Mucosa of descending colon (tissue), 3 donors: Measurements from ENCODE around the gene AKAP17A. TPM values are rescaled to one million over a fixed set of nuclear protein-coding genes. Genes with fewer than 3 reads are reported as not detected.

Experiments used
- ATAC-seq: fragments of 200-7000 bp; cut with Tn5 transposase; one replicate; pipeline ENCODE4 v1.9.1; 2020; ENCODE audit warnings: mild to moderate bottlenecking, moderate library complexity
- DNase-seq, 3 donors: peaks; one replicate each; pipeline ENCODE4 v3.0.0-alpha.2; 2020
- H3K36me3 ChIP-seq: fragments of 200-600 bp; one replicate; pipeline ENCODE4 v1.8.0; 2021; ENCODE audit warnings: low read depth, mild to moderate bottlenecking
- H3K4me1 ChIP-seq: fragments of 200-600 bp; one replicate; pipeline ENCODE4 v1.8.0; 2021; ENCODE audit warnings: low read depth, mild to moderate bottlenecking
- H3K4me3 ChIP-seq: fragments of 200-600 bp; one replicate; pipeline ENCODE4 v1.8.0; 2021; ENCODE audit warnings: mild to moderate bottlenecking
- H3K9me3 ChIP-seq: fragments of 200-600 bp; one replicate; pipeline ENCODE4 v1.8.0; 2021; ENCODE audit warnings: mild to moderate bottlenecking
- intact Hi-C, 2 donors: fragments of 100-400 bp; cut with DNase I in 1 of 2; cut with micrococcal nuclease in 1 of 2; formaldehyde crosslinking; loops; one replicate each; pipeline versions ENCODE4 v1.11.0 to v1.11.1; 2022; cut with DNase I, micrococcal nuclease
- total RNA-seq, 3 donors: library from RNA; stranded (reverse); fragmentation: NEBNext Ultra II Directional in 2 of 3; extraction: Animal tissue kit (Norgen Biotek cat#: 25700) in 2 of 3; gene quantifications; one replicate each; pipeline versions ENCODE4 v1.2.1 to v1.2.4, GENCODE V29; 2021 to 2023
- TF ChIP-seq, protein P1 (sequence below): fragments of 200-600 bp; IDR thresholded peaks from one replicate; pipeline ENCODE4 v1.8.0; 2022; ENCODE audit warnings: antibody characterized with exemption, mild to moderate bottlenecking
- donor health status: DM: no; HTN: no; CAD: no; lungs with moderate emphysema.
- donor health status: DM: no; HTN: no; CAD: no.
- donor health status: DM: no; HTN: yes; CAD: no.

Gene AKAP17A
- total RNA-seq, 3 donors from 2014 or later = 40.8 to 46.2 (median 42.3) TPM

DNA sequence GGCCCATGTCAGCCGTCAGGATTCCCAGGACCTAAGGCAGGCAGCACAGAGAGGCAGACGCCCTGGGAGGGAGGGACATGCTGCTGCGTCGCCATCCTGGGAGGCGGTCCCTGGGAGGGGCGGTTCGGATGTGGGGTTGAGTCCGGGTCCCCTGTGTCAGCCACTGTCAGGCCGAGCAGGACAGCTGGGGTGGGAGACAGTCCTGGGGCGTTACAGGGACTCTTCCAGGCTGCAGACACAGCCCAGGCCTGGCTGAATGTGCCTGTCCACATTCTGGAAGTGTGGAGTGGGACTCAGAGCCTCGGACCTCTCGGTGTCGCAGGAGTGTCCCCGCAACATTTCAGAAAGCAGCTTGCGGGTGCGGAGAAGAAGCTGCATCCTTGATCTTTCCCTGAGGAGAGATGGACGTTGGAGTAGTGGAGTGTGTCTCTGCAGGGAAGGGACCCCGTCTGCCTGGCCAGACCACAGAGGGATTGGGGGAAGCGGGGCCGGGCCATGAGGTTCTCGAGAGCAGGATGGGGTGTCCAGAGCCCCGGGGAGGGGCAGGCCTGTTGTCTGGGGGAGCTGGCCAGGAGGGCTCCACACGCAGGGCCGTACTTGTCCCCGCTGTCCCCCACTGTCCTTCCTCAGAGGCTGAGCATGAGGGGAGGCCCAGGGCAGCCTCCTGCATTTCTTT, 6.1 kb downstream of the AKAP17A start:
- Histone ChIP-seq H3K36me3 (peaks cover 34% of the 10 kb centered on the region), H3K4me1 (peaks cover 7% of the 10 kb centered on the region), H3K9me3 (no peaks in the 10 kb centered on the region), H3K4me3 (no peak overlapping the region)
- peak in 1 of 3 donors; percentile 44 for DNase-seq
- ATAC-seq = peak; percentile 5
- TF ChIP-seq, protein P1, sequence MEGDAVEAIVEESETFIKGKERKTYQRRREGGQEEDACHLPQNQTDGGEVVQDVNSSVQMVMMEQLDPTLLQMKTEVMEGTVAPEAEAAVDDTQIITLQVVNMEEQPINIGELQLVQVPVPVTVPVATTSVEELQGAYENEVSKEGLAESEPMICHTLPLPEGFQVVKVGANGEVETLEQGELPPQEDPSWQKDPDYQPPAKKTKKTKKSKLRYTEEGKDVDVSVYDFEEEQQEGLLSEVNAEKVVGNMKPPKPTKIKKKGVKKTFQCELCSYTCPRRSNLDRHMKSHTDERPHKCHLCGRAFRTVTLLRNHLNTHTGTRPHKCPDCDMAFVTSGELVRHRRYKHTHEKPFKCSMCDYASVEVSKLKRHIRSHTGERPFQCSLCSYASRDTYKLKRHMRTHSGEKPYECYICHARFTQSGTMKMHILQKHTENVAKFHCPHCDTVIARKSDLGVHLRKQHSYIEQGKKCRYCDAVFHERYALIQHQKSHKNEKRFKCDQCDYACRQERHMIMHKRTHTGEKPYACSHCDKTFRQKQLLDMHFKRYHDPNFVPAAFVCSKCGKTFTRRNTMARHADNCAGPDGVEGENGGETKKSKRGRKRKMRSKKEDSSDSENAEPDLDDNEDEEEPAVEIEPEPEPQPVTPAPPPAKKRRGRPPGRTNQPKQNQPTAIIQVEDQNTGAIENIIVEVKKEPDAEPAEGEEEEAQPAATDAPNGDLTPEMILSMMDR = no peak
- intact Hi-C loops = no loop called here

DNA sequence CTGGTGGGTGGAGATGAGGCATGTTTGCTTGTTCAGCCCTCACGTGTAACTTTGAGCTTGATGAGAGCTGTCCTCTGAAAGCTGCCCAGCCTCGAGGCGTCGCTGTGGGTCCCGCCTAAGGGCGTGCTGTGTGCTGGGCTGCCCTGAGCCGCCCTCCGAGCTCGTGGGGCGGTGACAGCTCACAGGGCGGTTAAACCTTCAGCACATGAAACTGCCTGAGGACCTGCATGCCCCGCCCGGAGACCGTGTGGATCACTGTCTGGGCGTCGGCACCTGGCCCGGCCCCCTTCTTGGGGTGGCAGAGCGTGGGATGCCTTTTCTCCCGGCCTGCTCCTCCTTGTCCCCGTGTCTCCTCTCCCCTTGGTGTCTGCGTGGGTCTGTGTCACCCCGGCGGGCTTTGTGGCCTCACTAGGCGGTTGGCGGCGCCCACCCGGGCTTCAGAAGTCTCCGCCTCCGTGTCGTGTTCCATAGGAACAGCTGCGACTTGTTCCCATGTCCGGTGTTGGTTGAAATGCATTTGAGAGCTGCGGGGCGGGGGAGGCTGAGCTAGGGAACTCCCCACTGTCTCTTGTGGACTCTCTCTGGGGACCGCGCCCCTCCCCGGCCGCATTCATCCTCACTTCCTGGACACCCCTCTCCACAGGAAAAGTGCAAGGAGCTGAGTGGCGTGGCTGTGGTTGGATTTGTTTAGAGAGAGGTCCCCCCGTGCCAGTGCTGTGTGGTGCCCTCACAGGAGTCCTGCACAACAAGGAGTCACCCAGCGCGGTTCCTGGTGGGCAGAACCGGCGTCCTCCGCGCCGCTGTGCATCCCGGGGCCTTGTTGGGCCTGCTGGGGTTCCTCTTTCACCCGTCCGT, 6.8 kb downstream of the AKAP17A start:
- H3K36me3 ChIP-seq = peaks cover 34% of the 10 kb centered on the region
- ATAC-seq = peak; percentile 48
- peak in 1 of 3 donors; percentile 49 for DNase-seq
- peaks cover 3% of the 10 kb centered on the region for H3K4me1 ChIP-seq
- TF ChIP-seq, protein P1 = no peak
- intact Hi-C loops = no loop called here
- H3K9me3 ChIP-seq = no peaks in the 10 kb centered on the region
- no peak overlapping the region for H3K4me3 ChIP-seq

DNA sequence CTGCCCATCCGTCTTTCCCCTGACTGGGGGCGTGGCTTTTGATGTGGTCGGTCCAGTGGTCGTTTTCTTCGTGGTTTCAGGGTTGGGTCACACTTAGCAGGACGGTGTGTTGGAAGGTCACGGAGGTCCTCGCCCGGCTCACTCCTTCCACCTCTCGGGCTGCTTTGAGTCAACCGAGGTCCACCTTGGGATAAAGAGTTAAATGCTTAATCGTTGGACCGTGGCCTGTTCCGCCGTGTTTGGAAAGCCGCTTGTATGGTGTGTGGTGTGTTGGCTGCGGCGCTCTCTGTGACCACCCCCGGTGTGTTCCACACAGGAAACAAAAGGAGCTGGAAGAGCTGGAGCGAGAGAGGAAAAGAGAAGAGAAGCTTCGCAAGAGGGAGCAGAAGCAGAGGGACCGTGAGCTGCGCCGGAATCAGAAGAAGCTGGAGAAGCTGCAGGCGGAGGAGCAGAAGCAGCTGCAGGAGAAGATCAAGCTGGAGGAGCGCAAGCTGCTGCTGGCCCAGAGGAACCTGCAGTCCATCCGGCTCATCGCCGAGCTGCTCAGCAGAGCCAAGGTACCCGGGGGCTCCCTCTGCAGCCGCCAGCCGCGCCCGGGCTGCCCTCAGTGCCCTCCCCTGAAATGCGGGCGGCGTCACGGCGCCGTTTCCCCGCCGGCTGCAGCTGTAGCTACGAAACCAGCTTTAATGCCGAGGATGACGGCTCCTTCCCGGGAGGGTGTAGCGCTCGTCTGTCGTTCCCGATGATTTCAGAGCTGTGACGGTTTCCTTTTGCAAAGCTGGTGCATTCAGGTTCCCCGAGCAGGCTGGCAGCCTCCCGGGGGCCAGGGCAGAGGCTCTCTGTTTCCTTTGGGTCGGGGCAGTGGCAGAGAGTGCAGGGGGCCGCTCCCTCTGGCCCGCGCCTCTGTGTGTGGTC, 7.7 kb downstream of the AKAP17A start:
- DNase-seq (peak in 1 of 3 donors; percentile 30), ATAC-seq (no peak)
- H3K4me3 ChIP-seq = no peak overlapping the region
- no peaks in the 10 kb centered on the region for H3K9me3 ChIP-seq
- H3K36me3 ChIP-seq = peaks cover 34% of the 10 kb centered on the region
- TF ChIP-seq, protein P1 = no peak
- intact Hi-C loops = no loop called here
- no peaks in the 10 kb centered on the region for H3K4me1 ChIP-seq

DNA sequence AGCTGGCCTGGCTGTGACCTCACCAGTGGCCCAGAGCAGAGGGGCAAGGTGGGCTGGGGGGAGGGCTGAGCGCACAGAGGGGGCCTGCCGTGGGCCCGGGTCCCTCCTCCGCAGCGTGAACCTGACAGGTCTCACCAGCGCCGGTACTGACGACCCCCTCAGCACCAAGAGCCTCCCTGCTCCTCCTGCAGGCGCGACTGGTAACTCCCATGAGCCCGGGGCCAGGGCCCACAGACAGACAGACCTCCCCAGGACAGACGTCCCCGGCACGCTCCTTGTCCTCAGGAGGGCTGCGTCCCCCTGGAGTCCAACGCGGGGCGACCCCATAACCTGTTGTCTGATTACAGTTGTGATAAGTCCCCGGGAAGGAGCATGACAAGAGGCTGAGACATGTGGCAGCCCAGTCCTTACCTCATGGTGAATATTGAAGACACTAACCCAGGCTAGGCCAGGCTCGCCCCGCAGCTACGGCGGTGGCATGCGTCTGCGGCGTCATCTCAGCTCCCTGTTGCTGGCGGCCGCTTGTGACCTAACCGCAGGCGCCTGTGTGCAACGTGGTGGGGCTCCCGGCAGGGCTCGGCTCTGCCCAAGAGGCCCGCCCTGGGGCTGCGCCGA, 8.5 kb downstream of the AKAP17A start:
- TF ChIP-seq, protein P1 = no peak
- Histone ChIP-seq H3K4me3 (no peak overlapping the region), H3K9me3 (no peaks in the 10 kb centered on the region), H3K4me1 (no peaks in the 10 kb centered on the region), H3K36me3 (peaks cover 30% of the 10 kb centered on the region)
- ATAC-seq (no peak), DNase-seq (peak in 1 of 3 donors; percentile 49)
- intact Hi-C loops = no loop called here
